ENCODE measurements around the gene PFAS.

GRCh38 chr17:8314797-8315763 is 66.0 kb downstream of the PFAS start:
- TF ChIP-seq CTCF (IDR thresholded peaks at IDR 0.05; ENCODE audit: low read depth, low read length, poor library complexity, severe bottlenecking), result no peak
- no peak for TF ChIP-seq EZH2phosphoT487 (IDR thresholded peaks at IDR 0.05; ENCODE audit: borderline replicate concordance, low read length)

All from DOHH2 (cell line).